HepG2 (cell line): Measurements from ENCODE around the gene CDCP2.

Experiments
- BRF2 ChIP-seq: sonication (generic); formaldehyde crosslinking; IDR thresholded peaks from 2 replicates; pipeline ENCODE4 v1.8.1; 2022; ENCODE audit warnings: mild to moderate bottlenecking, missing genetic modification reagents
- CTCF ChIP-seq: sonication (generic); formaldehyde crosslinking; IDR thresholded peaks from 2 replicates; pipeline ENCODE4 v1.5.0; 2020; ENCODE audit warnings: mild to moderate bottlenecking, missing genetic modification reagents, moderate library complexity
- EZH2 ChIP-seq: conservative IDR thresholded peaks from 2 replicates; pipeline ENCODE4 v1.6.1; 2012; ENCODE audit warnings: mild to moderate bottlenecking, low read depth, low read length, moderate library complexity
- ISX ChIP-seq: sonication (generic); formaldehyde crosslinking; conservative IDR thresholded peaks from 2 replicates; pipeline ENCODE4 v1.5.0; 2020; ENCODE audit warnings: missing genetic modification reagents
- POLR2AphosphoS2 ChIP-seq: IDR thresholded peaks from 2 replicates; pipeline ENCODE4 v1.6.1; 2011; ENCODE audit warnings: low read depth, low read length, improper control_type of control experiment
- RFX5 ChIP-seq: IDR thresholded peaks from 2 replicates; pipeline ENCODE4 v1.6.1; 2011; ENCODE audit warnings: low read depth, low read length, improper control_type of control experiment
- YY1 ChIP-seq: IDR thresholded peaks from 2 replicates; pipeline ENCODE4 v1.6.1; 2011; ENCODE audit warnings: low read length, low read depth, moderate library complexity, mild to moderate bottlenecking; ENCODE audit not compliant: insufficient read depth, insufficient replicate concordance
- ZBTB40 ChIP-seq, 2 experiments: fragments of 450-650 bp in 1 of 2; sonication (generic) in 1 of 2; formaldehyde crosslinking in 1 of 2; IDR thresholded peaks; 2 replicates each; pipeline versions ENCODE4 v1.6.1 to v1.8.0; 2016 to 2022; ENCODE audit warnings: antibody characterized with exemption in 1 of 2, mild to moderate bottlenecking in 1 of 2, missing genetic modification reagents in 1 of 2
- ZNF232 ChIP-seq: sonication (generic); formaldehyde crosslinking; IDR thresholded peaks from 2 replicates; pipeline ENCODE4 v1.4.0; 2020; ENCODE audit warnings: missing genetic modification reagents, borderline replicate concordance

- TF ChIP-seq BRF2 (CRISPR knock-in tag) (no peak), ISX (CRISPR knock-in tag) (no peak), ZBTB40 (IDR thresholded peaks at IDR 0.05) (no peak), ZBTB40 (CRISPR knock-in tag; IDR thresholded peaks at IDR 0.05) (no peak), EZH2 (no peak), ZNF232 (no peak), RFX5 (no peak), POLR2AphosphoS2 (no peak), CTCF (no peak), YY1 (no peak)
Observed at GRCh38 chr1:54099061-54099610, 53.7 kb downstream of the CDCP2 start.
